ENCODE results near the gene ECHDC1.
"Not testable (repeated sequence)": the region's sequence is repeated elsewhere in the genome, so short reads cannot be mapped to it uniquely, and the experiment has no call there.

The ECHDC1 gene, protein sequence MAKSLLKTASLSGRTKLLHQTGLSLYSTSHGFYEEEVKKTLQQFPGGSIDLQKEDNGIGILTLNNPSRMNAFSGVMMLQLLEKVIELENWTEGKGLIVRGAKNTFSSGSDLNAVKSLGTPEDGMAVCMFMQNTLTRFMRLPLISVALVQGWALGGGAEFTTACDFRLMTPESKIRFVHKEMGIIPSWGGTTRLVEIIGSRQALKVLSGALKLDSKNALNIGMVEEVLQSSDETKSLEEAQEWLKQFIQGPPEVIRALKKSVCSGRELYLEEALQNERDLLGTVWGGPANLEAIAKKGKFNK

GRCh38 chr6:127342946-127343808 lies at the start of gene ECHDC1:
TSS of gene ECHDC1 (minus strand) at chr6:127343609. CDS start at chr6:127331028, 12,581 bp downstream.
- peak; percentile 46 for DNase-seq (ENCODE audit: low read depth in 2 of 2, low spot score in 1 of 2)

GRCh38 chr6:127392301-127392700 lies 48.9 kb upstream of the ECHDC1 start:
- no peak for DNase-seq (ENCODE audit: low read depth in 2 of 2, low spot score in 1 of 2)

- DNase-seq (ENCODE audit: low read depth in 2 of 2, low spot score in 1 of 2) = no peak
These were observed 47.9 kb upstream of the ECHDC1 start for GRCh38 chr6:127391094-127391953.

DNA sequence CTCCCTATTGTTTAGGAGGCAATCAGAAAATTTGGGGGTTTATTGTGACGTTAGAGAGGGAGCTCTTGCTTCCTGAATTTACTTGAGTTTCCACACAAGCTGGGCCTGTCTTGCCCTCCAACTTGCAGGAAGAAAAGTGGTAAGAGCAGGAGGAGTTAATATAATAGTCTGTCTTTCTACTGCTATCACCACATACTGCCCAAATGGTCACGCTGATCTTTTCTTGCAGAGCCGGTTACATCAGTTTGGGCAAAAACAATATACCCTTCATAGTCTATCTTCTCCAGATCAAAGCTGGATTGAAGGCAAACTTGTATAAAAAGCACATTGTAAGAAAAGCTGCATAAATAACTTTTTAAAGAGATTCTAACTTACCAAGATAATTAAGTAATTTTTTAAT lies 46.3 kb upstream of the ECHDC1 start:
- DNase-seq (ENCODE audit: low read depth in 2 of 2, low spot score in 1 of 2) = no peak

DNA sequence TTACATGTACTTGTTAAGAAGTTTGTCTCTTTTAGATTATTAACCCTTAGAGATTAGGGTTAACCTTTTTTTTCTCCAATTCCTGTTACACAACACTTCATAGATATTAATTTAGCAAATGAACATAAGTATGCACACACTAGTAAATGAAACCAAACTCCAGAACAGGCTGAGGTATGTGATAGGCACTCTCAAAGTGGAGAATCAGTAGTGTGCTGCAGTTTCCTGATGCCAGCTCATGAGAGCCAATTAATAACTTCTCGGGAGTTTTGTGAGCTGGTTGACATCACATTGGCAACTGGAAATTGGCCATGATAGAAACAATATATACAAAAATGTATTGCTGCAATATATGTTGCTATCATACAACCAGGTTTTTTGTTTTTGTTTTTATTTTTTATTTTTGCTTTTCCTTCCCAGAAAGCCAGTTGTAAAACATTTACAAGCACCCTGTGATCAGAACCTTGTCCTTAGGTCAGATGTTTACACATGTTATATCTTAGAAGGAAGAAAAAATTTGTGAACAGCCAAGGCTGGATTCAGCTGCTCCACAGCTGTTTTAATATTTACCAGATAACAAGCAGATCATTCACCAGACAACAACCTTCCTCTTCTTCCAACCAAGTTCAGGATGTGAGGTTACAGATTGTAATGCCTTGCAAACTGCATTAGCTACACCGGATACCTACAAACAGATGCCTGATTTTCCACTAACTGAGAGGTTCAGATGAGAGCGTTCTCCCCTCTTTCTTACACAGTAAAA lies 42.4 kb upstream of the ECHDC1 start:
- DNase-seq (ENCODE audit: low read depth in 2 of 2, low spot score in 1 of 2) = no peak

- not testable (repeated sequence) for DNase-seq (ENCODE audit: low read depth in 2 of 2, low spot score in 1 of 2)
These were observed 41.4 kb upstream of the ECHDC1 start for GRCh38 chr6:127384848-127385247.

DNA sequence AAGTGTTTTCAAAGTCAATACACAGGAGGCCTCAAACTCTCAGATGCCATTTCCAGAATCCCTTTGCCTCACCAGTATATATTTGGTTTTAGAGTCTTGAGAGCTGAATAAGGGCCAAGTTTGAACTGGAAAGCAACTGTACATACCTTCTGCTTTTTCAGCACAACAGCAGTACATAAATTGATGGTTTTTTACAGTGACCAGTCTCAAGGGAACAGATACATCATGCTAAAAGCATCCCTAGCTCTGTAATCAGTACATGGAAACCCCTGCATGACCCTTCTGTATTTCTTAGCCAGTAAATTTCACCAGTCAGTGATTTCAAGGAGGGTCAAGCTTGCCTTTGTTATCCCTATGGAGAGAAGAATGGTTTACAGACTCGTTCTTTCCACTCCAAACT lies 40.6 kb upstream of the ECHDC1 start:
- no peak for DNase-seq (ENCODE audit: low read depth in 2 of 2, low spot score in 1 of 2)

DNA sequence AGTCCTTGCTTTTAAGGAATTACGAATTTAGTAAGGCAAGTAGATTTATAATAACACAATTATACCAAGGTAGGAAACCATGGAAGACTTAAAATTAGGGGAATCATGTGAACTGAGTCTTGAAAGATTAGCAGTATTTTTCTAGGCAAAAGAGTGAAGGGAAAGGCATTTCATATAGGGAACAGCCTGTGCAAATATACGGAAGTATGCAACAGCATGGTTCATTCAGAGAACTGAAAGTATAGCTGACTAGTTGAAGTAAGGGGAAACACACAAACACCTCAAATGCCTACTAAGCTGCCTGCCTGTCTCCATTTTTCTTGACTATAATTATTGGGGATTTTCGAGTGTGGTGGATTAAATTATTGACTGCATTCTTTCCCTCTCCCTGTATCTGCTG lies 39.0 kb upstream of the ECHDC1 start:
- no peak for DNase-seq (ENCODE audit: low read depth in 2 of 2, low spot score in 1 of 2)

GRCh38 chr6:127381384-127381783 lies 38.0 kb upstream of the ECHDC1 start:
- no peak for DNase-seq (ENCODE audit: low read depth in 2 of 2, low spot score in 1 of 2)

- DNase-seq (ENCODE audit: low read depth in 2 of 2, low spot score in 1 of 2) = no peak
These were observed 33.3 kb upstream of the ECHDC1 start for GRCh38 chr6:127376685-127377084.

- DNase-seq (ENCODE audit: low read depth in 2 of 2, low spot score in 1 of 2) = no peak
These were observed 23.6 kb upstream of the ECHDC1 start for GRCh38 chr6:127367023-127367375.

- DNase-seq (ENCODE audit: low read depth in 2 of 2, low spot score in 1 of 2) = no peak
These were observed 23.0 kb upstream of the ECHDC1 start for GRCh38 chr6:127366282-127367022.

GRCh38 chr6:127365874-127366273 lies 22.5 kb upstream of the ECHDC1 start:
- DNase-seq (ENCODE audit: low read depth in 2 of 2, low spot score in 1 of 2) = no peak

- no peak for DNase-seq (ENCODE audit: low read depth in 2 of 2, low spot score in 1 of 2)
These were observed 9.1 kb upstream of the ECHDC1 start for GRCh38 chr6:127352524-127352923.

DNA sequence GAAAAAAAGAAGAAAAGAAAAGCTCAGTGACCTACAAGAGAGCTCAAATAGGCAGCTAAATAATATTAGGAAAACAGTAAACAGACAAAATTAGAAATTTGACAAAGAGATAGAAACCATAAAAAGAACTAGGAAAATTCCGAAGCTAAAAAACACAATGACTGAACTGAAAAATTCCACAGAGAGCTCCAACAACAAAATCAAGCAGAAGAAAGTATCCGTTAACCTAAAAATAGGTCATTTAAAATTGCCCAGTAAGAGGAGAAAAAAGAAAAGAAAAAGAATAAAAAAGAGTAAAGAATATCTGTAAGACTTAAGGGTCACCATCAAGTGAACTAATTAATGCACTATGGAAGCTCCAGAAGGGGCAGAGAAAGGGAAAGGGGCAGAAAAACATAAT lies 6.6 kb upstream of the ECHDC1 start:
- DNase-seq (ENCODE audit: low read depth in 2 of 2, low spot score in 1 of 2) = no peak

DNA sequence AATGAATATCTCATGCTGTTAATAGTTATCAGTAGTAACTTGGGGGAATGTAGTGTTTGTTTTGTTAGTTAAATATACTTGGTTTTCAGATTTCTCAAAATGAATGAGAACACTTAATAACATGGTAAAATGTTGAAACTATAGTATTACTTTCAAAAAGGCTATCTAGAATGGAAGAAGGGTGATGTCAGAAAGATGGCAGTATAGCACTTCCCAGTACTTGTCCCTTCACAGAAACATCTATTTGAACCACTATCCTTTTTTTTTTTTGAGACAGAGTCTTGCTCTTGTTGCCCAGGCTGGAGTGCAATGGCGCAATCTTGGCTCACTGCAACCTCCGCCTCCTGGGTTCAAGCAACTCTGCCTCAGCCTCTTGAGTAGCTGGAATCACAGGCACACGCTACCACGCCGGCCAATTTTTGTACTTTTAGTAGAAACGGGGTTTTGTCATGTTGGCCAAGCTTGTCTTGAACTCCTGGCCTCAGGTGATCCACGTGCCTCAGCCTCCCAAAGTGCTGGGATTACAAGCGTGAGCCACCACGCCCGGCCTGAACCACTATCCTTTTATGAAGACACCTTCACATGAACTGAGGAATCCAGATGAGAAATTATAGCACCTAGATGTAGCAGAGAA lies 4.7 kb upstream of the ECHDC1 start:
- no peak for DNase-seq (ENCODE audit: low read depth in 2 of 2, low spot score in 1 of 2)

- no peak for DNase-seq (ENCODE audit: low read depth in 2 of 2, low spot score in 1 of 2)
These were observed 3.8 kb upstream of the ECHDC1 start for GRCh38 chr6:127347178-127347577.

DNA sequence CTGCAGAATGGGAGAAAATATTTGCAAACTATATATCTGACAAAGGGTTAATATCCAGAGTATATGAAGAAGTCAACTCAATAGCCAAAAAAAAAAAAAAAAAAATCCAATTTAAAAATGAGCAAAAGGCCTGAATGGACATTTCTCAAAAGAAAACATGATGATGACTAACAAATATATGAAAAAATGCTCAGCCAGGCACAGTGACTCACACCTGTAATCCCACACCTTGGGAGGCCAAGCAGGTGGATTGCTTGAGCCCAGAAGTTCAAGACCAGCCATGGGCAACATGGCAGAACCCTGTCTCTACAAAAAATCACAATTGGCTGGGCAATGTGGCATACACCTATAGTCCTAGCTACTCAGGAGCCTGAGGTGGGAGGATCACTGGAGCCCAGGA lies 2.1 kb upstream of the ECHDC1 start:
- DNase-seq (ENCODE audit: low read depth in 2 of 2, low spot score in 1 of 2) = no peak

DNA sequence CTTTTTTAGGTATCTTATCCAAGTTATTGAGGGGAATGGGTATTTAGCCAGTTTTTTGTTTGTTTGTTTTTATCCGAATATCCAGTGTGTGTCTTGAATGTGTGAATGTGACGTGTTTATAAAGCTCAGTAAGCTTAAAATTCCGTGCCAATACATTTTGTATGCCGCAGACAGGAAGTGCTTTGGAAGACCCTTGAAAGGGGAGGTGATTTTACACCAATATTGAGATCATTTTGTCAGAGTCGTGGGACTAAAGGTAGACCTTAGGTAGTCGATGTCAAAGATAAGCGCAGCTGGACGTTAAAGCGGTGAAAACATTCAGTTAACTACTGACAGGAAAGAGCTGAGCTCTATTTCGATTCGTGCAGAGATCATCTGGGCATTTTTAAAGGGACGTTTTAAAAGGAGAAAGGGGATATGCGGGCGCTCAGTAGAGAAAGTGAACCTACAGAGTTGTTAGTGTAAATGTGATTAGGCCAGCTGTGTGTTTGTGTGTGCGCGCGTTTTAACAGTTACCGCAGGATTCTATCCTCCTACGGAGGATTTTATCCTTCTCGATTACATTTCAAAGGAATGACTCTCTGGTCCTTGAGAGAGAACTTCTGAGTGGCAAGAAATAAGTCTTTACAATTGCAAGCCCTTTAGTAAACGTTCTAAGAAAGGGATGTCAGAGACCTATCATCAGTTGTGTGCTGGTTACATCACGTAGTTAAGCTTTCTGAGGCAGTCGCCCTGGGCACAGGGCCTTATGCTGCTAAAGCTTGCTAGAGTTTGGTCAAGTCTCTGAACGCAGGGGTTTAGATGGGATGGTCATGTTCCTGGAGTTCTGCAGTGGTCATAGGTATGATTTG lies 625 bp upstream of the ECHDC1 start:
- no peak for DNase-seq (ENCODE audit: low read depth in 2 of 2, low spot score in 1 of 2)
